CD8-positive, alpha-beta memory T cell (primary cell): ENCODE results near the gene SLC25A29. TPM values are rescaled to one million over a fixed set of nuclear protein-coding genes. Genes with fewer than 3 reads are reported as not detected.
A peak's percentile ranks its signal among the peaks of the same experiment; 100 is the strongest.
"Not testable (repeated sequence)": the region's sequence is repeated elsewhere in the genome, so short reads cannot be mapped to it uniquely, and the experiment has no call there.

Experiments
- CTCF ChIA-PET: fragments of 350-600 bp; sonication (Branson Sonifier 250); formaldehyde crosslinking; loops from one replicate; lab custom pipeline; 2021; ENCODE audit warnings: antibody characterized with exemption; lab: Charles Lee
- POLR2A ChIA-PET: fragments of 350-600 bp; sonication (Branson Sonifier 250); formaldehyde crosslinking; loops from one replicate; lab custom pipeline; 2021; ENCODE audit warnings: antibody characterized with exemption; lab: Charles Lee
- DNase-seq, 5 donors: peaks; one replicate each; pipeline versions ENCODE4 v3.0.0 to v3.0.0-alpha.2; 2020 to 2022; ENCODE audit warnings: mixed read lengths in 1 of 5
- H3K27ac ChIP-seq: one replicate; pipeline ENCODE4 v1.7.0; 2013; ENCODE audit warnings: low read depth, mild to moderate bottlenecking, low read length, moderate library complexity
- H3K27me3 ChIP-seq: 2 replicates; pipeline ENCODE4 v1.7.0; 2013; ENCODE audit warnings: low read length, mild to moderate bottlenecking; ENCODE audit not compliant: insufficient read depth, poor library complexity, severe bottlenecking
- H3K36me3 ChIP-seq: 2 replicates; pipeline ENCODE4 v1.7.0; 2013; ENCODE audit warnings: mild to moderate bottlenecking, low read length, moderate library complexity; ENCODE audit not compliant: insufficient read depth
- H3K4me1 ChIP-seq: 2 replicates; pipeline ENCODE4 v1.7.0; 2013; ENCODE audit warnings: mild to moderate bottlenecking, low read length, moderate library complexity; ENCODE audit not compliant: insufficient read depth
- H3K4me3 ChIP-seq: 2 replicates; pipeline ENCODE4 v1.7.0; 2013; ENCODE audit warnings: mild to moderate bottlenecking, low read length
- H3K9me3 ChIP-seq: 2 replicates; pipeline ENCODE4 v1.7.0; 2013; ENCODE audit warnings: mild to moderate bottlenecking, low read length
- H3K27ac Mint-ChIP-seq, 8 donors: one replicate each; pipeline ENCODE4 v1.8.0; 2020 to 2021; ENCODE audit warnings: mixed read lengths in 8 of 8, mild to moderate bottlenecking in 6 of 8, inconsistent platforms in 3 of 8, moderate library complexity in 3 of 8
- H3K27me3 Mint-ChIP-seq, 2 donors: one replicate each; pipeline ENCODE4 v1.8.0; 2020 to 2021; ENCODE audit warnings: mixed read lengths in 2 of 2, mild to moderate bottlenecking in 1 of 2, moderate library complexity in 1 of 2
- H3K36me3 Mint-ChIP-seq, 3 donors: one replicate each; pipeline ENCODE4 v1.8.0; 2020 to 2021; ENCODE audit warnings: mixed read lengths in 3 of 3, inconsistent platforms in 1 of 3, mild to moderate bottlenecking in 1 of 3
- H3K4me1 Mint-ChIP-seq, 3 donors: one replicate each; pipeline ENCODE4 v1.8.0; 2020 to 2021; ENCODE audit warnings: mixed read lengths in 3 of 3, inconsistent platforms in 1 of 3, mild to moderate bottlenecking in 1 of 3
- H3K4me3 Mint-ChIP-seq, 7 donors: one replicate each; pipeline ENCODE4 v1.8.0; 2020 to 2021; ENCODE audit warnings: mixed read lengths in 7 of 7, mild to moderate bottlenecking in 6 of 7, moderate library complexity in 4 of 7, inconsistent platforms in 2 of 7
- H3K9me3 Mint-ChIP-seq, 5 donors: one replicate each; pipeline ENCODE4 v1.8.0; 2020 to 2022; ENCODE audit warnings: mixed read lengths in 5 of 5, mild to moderate bottlenecking in 3 of 5, moderate library complexity in 2 of 5, inconsistent platforms in 1 of 5
- polyA plus RNA-seq: library from polyadenylated mRNA; unstranded; fragments of 300-500 nt; fragmentation: Illumina TruSeq; gene quantifications from one replicate; pipeline ENCODE4 v1.2.3, GENCODE V29; 2021
- total RNA-seq, 2 experiments: library from RNA; stranded (reverse); gene quantifications; one replicate each; pipeline ENCODE4 v1.2.3, GENCODE V29; 2021

SLC25A29 gene
- total and polyA plus RNA-seq, 3 experiments from 2014 or later: 7.0 to 10.5 (median 10.4) TPM

GRCh38 chr14:100292776-100293461 lies 13.3 kb downstream of the SLC25A29 start:
- H3K27me3 ChIP-seq: no peaks in the 10 kb centered on the region
- Mint-ChIP-seq H3K4me1 (no peaks in the 10 kb centered on the region), H3K27me3 (no peaks in the 10 kb centered on the region), H3K27ac (no peak overlapping the region), H3K36me3 (peaks cover 0 to 2% (median 0%) of the 10 kb centered on the region in 3 donors), H3K9me3 (no peaks in the 10 kb centered on the region), H3K4me3 (no peak overlapping the region)
- no peak overlapping the region for H3K4me3 ChIP-seq
- H3K9me3 ChIP-seq: no peaks in the 10 kb centered on the region
- H3K4me1 ChIP-seq: no peaks in the 10 kb centered on the region
- ChIA-PET POLR2A (no interaction called here), CTCF (interaction anchor here (1.6 kb wide), 2 partner anchors 8 to 9 kb away, joined by 4 to 6 read pairs; no protein-coding TSS in a partner anchor)
- no peaks in the 10 kb centered on the region for H3K36me3 ChIP-seq
- no peak overlapping the region for H3K27ac ChIP-seq
- peak in 1 of 5 donors; percentile 45 for DNase-seq

- H3K36me3 ChIP-seq: no peaks in the 10 kb centered on the region
- no peaks in the 10 kb centered on the region for H3K4me1 Mint-ChIP-seq
- no peak overlapping the region for H3K4me3 ChIP-seq
- no peaks in the 10 kb centered on the region for H3K9me3 ChIP-seq
- no peak overlapping the region for H3K27ac Mint-ChIP-seq
- no peaks in the 10 kb centered on the region for H3K4me1 ChIP-seq
- H3K27me3 ChIP-seq: no peaks in the 10 kb centered on the region
- POLR2A ChIA-PET: no interaction called here
- no peaks in the 10 kb centered on the region for H3K9me3 Mint-ChIP-seq
- no peak overlapping the region for H3K4me3 Mint-ChIP-seq
- no peaks in the 10 kb centered on the region for H3K27me3 Mint-ChIP-seq
- DNase-seq: peak in 1 of 5 donors; percentile 36
- H3K36me3 Mint-ChIP-seq: peaks cover 0 to 2% (median 0%) of the 10 kb centered on the region in 3 donors
- CTCF ChIA-PET: interaction anchor here (1.0 to 1.6 kb wide), 3 partner anchors 9 to 26 kb away, joined by 3 to 6 read pairs (median 4); no protein-coding TSS in a partner anchor
- H3K27ac ChIP-seq: no peak overlapping the region
Observed at GRCh38 chr14:100292301-100292775, 13.9 kb downstream of the SLC25A29 start.

GRCh38 chr14:100291305-100292075 lies 14.8 kb downstream of the SLC25A29 start:
- Histone ChIP-seq H3K9me3 (no peaks in the 10 kb centered on the region), H3K27me3 (no peaks in the 10 kb centered on the region), H3K27ac (no peak overlapping the region), H3K4me1 (no peaks in the 10 kb centered on the region), H3K36me3 (no peaks in the 10 kb centered on the region), H3K4me3 (no peak overlapping the region)
- Mint-ChIP-seq H3K36me3 (peaks cover 0 to 2% (median 0%) of the 10 kb centered on the region in 3 donors), H3K27me3 (no peaks in the 10 kb centered on the region), H3K4me3 (no peak overlapping the region), H3K27ac (no peak overlapping the region), H3K4me1 (no peaks in the 10 kb centered on the region), H3K9me3 (no peaks in the 10 kb centered on the region)
- ChIA-PET CTCF (interaction anchor here (1.0 to 1.6 kb wide), 3 partner anchors 8 to 27 kb away, joined by 3 to 6 read pairs (median 4); no protein-coding TSS in a partner anchor), POLR2A (no interaction called here)
- peak in 1 of 5 donors; percentile 41 for DNase-seq

GRCh38 chr14:100290607-100291304 lies 15.5 kb downstream of the SLC25A29 start:
- POLR2A ChIA-PET: interaction anchor here (0.5 kb wide), 1 partner anchor 31 kb away, joined by 3 read pairs; no protein-coding TSS in a partner anchor
- no peaks in the 10 kb centered on the region for H3K9me3 Mint-ChIP-seq

GRCh38 chr14:100289916-100290606 lies 16.2 kb downstream of the SLC25A29 start:
- no peaks in the 10 kb centered on the region for H3K36me3 ChIP-seq
- H3K27me3 ChIP-seq: no peaks in the 10 kb centered on the region
- Mint-ChIP-seq H3K9me3 (no peaks in the 10 kb centered on the region), H3K36me3 (peaks cover 0 to 2% (median 0%) of the 10 kb centered on the region in 3 donors), H3K27ac (no peak overlapping the region), H3K4me1 (peaks cover 4 to 5% (median 4%) of the 10 kb centered on the region in 3 donors), H3K4me3 (no peak overlapping the region), H3K27me3 (no peaks in the 10 kb centered on the region)
- no peak overlapping the region for H3K27ac ChIP-seq
- H3K4me1 ChIP-seq: peaks cover 4% of the 10 kb centered on the region
- no peak overlapping the region for H3K4me3 ChIP-seq
- DNase-seq: no peak
- H3K9me3 ChIP-seq: no peaks in the 10 kb centered on the region
- CTCF ChIA-PET: interaction anchor here (1.2 kb wide), 1 partner anchor 97 kb away, joined by 5 read pairs; no protein-coding TSS in a partner anchor
- POLR2A ChIA-PET: no interaction called here

More at GRCh38 chr14:100290607-100291304, 15.5 kb downstream of the SLC25A29 start:
- Mint-ChIP-seq H3K4me1 (peaks cover 4 to 5% (median 4%) of the 10 kb centered on the region in 3 donors), H3K4me3 (no peak overlapping the region), H3K36me3 (peaks cover 0 to 2% (median 0%) of the 10 kb centered on the region in 3 donors), H3K27me3 (no peaks in the 10 kb centered on the region), H3K27ac (no peak overlapping the region)
- H3K36me3 ChIP-seq: no peaks in the 10 kb centered on the region
- no peaks in the 10 kb centered on the region for H3K9me3 ChIP-seq
- H3K4me1 ChIP-seq: peaks cover 4% of the 10 kb centered on the region
- H3K27me3 ChIP-seq: no peaks in the 10 kb centered on the region
- CTCF ChIA-PET: interaction anchor here (1.2 kb wide), 1 partner anchor 98 kb away, joined by 5 read pairs; no protein-coding TSS in a partner anchor
- no peak overlapping the region for H3K4me3 ChIP-seq
- H3K27ac ChIP-seq: no peak overlapping the region
- DNase-seq: peak in 1 of 5 donors; percentile 22

- H3K27ac Mint-ChIP-seq: peak overlapping the region in 1 of 8 donors; percentile 58
- DNase-seq: no peak
- ChIA-PET CTCF (interaction anchor here (1.7 kb wide), 1 partner anchor 8 kb away, joined by 5 read pairs; no protein-coding TSS in a partner anchor), POLR2A (no interaction called here)
- H3K27me3 Mint-ChIP-seq: no peaks in the 10 kb centered on the region
- peaks cover 0 to 2% (median 0%) of the 10 kb centered on the region in 3 donors for H3K36me3 Mint-ChIP-seq
- Histone ChIP-seq H3K4me1 (peaks cover 11% of the 10 kb centered on the region), H3K9me3 (no peaks in the 10 kb centered on the region), H3K27me3 (no peaks in the 10 kb centered on the region), H3K4me3 (no peak overlapping the region), H3K36me3 (no peaks in the 10 kb centered on the region), H3K27ac (no peak overlapping the region)
- no peak overlapping the region for H3K4me3 Mint-ChIP-seq
- H3K9me3 Mint-ChIP-seq: no peaks in the 10 kb centered on the region
- peaks cover 8 to 11% (median 9%) of the 10 kb centered on the region in 3 donors for H3K4me1 Mint-ChIP-seq
Observed at GRCh38 chr14:100288382-100289185, 17.7 kb downstream of the SLC25A29 start.

GRCh38 chr14:100287998-100288295 lies 18.3 kb downstream of the SLC25A29 start:
- H3K4me1 ChIP-seq: peaks cover 11% of the 10 kb centered on the region
- H3K27me3 Mint-ChIP-seq, H3K4me3 ChIP-seq, H3K27ac ChIP-seq, H3K9me3 ChIP-seq, H3K36me3 Mint-ChIP-seq, H3K4me3 Mint-ChIP-seq, H3K36me3 ChIP-seq, POLR2A ChIA-PET, H3K9me3 Mint-ChIP-seq, H3K27me3 ChIP-seq, DNase-seq: not testable (repeated sequence)
- Mint-ChIP-seq H3K27ac (peak overlapping the region in 1 of 8 donors; percentile 83), H3K4me1 (peaks cover 8 to 14% (median 9%) of the 10 kb centered on the region in 3 donors)
- CTCF ChIA-PET: interaction anchor here (1.7 kb wide), 1 partner anchor 9 kb away, joined by 5 read pairs; no protein-coding TSS in a partner anchor
